Measurements from ENCODE around the gene PSKH1. TPM values are rescaled to one million over a fixed set of nuclear protein-coding genes. Genes with fewer than 3 reads are reported as not detected.
A peak's percentile ranks its signal among the peaks of the same experiment; 100 is the strongest.
"Not testable (repeated sequence)": the region's sequence is repeated elsewhere in the genome, so short reads cannot be mapped to it uniquely, and the experiment has no call there.

The PSKH1 gene
- total RNA-seq, 4 donors from 2014 or later, result 16.4 to 26.9 (median 24.5) TPM

DNA sequence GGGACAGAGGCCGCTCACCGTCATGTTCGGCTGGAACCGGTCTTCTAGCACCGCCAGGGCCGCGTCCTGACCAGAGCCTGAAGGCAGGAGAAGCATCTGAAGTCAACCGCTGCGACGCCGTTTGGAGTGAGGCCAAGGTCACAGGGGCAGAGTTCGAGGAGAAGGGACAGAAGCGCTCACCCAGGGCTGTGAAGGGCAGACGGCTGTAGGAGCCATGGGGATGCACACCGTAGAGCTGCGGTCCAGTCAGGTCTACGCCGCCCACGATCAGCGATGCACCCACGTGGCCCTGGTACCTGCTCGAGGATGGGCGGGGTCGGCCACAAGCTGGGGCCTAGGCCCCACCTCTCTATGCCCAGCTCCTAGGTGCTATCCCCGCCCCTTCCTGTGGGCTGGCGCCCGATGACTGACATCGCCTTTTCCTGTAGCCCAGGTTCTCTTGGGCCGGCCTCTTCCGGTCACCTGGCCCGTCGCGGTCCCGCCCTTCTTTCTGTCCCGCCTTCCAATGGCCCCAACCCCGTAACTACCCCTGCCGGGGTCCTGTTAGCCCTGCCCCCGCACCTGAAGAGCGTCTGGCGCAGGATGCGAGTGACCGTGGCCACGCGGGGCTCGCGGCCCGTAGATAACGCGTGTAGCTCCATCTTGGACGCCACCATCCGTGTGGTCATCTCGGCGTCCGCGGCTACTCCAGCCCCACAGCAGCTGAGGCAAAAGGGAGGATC is 42.5 kb downstream of the PSKH1 start:
- peak; percentile 97 for DNase-seq (ENCODE audit: low spot score in 2 of 2)
- Histone ChIP-seq H3K4me1 (peaks cover 19% of the 10 kb centered on the region), H3K9me3 (no peaks in the 10 kb centered on the region), H3K27me3 (no peaks in the 10 kb centered on the region), H3K4me3 (peak overlapping the region; percentile 85), H3K27ac (peak overlapping the region; percentile 92), H3K36me3 (peaks cover 13% of the 10 kb centered on the region)
- 2% methylated on average over 31 of the region's 55 CpGs for WGBS
- TF ChIP-seq EP300 (IDR thresholded peaks at IDR 0.05) (no peak), POLR2AphosphoS5 (IDR thresholded peaks at IDR 0.05) (peak; percentile 41 to 93 (median 89)), POLR2A (IDR thresholded peaks at IDR 0.05) (peak; percentile 16 to 39)

DNA sequence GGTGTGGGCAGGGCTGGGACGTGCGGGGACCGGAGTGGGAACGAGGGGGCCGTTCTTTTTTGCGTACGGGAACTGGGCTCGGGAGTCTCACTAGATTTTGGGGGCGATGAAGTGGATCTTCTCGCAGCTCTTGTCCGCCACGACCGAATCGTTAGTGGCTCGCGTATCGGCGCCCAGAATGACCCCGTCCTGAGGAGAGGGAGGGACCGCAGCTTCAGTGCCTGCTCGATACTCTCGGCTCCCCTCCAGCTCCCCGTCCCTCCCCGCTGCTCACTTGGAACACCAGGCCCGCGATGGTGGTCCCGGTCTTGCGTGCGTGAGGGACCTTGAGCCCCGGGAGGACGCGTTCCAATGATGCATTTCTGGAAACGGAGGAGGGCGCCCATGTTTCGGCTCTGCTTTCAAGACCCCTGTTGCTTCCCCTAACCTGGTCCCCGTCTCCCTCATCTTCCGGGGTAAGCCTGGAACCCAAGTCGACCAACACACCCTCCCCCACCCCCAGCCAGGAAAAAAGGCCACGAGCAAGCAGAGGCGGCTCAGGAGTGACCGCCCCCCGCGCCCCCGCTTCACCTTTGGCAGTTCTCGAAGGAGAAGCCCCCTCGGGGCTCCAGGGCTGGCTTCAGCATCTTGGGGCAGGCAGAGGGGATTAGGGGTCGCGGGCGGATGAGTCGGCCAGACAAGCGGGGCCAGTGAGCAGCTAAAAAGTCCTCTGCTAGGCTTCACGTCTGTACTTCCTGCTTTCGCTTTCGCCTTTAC is 43.2 kb downstream of the PSKH1 start, which contains the start of gene PSMB10:
TSS of gene PSMB10 (minus strand) at position 727 of the 756 bp plus-strand sequence. CDS start at position 626, 101 bp downstream.
- TF ChIP-seq EP300 (IDR thresholded peaks at IDR 0.05) (no peak), POLR2A (IDR thresholded peaks at IDR 0.05) (peak in 1 of 2 donors; percentile 1)
- no peaks in the 10 kb centered on the region for H3K9me3 ChIP-seq
- H3K4me3 ChIP-seq, result peak within 1 kb of the TSS; percentile 85
- peaks cover 19% of the 10 kb centered on the region for H3K4me1 ChIP-seq
- WGBS, result 0% methylated on average over 3 of the region's 54 CpGs
- peak within 1 kb of the TSS; percentile 92 for H3K27ac ChIP-seq
- H3K27me3 ChIP-seq, result no peaks in the 10 kb centered on the region
- peaks cover 8% of the 10 kb centered on the region for H3K36me3 ChIP-seq
- DNase-seq (ENCODE audit: low spot score in 2 of 2), result peak in 1 of 2 donors; percentile 83

- H3K4me3 ChIP-seq, result peak overlapping the region; percentile 85
- TF ChIP-seq, protein P1, sequence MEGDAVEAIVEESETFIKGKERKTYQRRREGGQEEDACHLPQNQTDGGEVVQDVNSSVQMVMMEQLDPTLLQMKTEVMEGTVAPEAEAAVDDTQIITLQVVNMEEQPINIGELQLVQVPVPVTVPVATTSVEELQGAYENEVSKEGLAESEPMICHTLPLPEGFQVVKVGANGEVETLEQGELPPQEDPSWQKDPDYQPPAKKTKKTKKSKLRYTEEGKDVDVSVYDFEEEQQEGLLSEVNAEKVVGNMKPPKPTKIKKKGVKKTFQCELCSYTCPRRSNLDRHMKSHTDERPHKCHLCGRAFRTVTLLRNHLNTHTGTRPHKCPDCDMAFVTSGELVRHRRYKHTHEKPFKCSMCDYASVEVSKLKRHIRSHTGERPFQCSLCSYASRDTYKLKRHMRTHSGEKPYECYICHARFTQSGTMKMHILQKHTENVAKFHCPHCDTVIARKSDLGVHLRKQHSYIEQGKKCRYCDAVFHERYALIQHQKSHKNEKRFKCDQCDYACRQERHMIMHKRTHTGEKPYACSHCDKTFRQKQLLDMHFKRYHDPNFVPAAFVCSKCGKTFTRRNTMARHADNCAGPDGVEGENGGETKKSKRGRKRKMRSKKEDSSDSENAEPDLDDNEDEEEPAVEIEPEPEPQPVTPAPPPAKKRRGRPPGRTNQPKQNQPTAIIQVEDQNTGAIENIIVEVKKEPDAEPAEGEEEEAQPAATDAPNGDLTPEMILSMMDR (IDR thresholded peaks at IDR 0.05), result no peak
- peaks cover 11% of the 10 kb centered on the region for H3K36me3 ChIP-seq
- peak overlapping the region; percentile 92 for H3K27ac ChIP-seq
- WGBS, result 45% methylated on average over 6 of the region's 6 CpGs
- DNase-seq (ENCODE audit: low spot score in 2 of 2), result no peak
- no peaks in the 10 kb centered on the region for H3K27me3 ChIP-seq
- no peaks in the 10 kb centered on the region for H3K9me3 ChIP-seq
- H3K4me1 ChIP-seq, result peaks cover 19% of the 10 kb centered on the region
Observed at GRCh38 chr16:67936880-67937605, 44.0 kb downstream of the PSKH1 start.

DNA sequence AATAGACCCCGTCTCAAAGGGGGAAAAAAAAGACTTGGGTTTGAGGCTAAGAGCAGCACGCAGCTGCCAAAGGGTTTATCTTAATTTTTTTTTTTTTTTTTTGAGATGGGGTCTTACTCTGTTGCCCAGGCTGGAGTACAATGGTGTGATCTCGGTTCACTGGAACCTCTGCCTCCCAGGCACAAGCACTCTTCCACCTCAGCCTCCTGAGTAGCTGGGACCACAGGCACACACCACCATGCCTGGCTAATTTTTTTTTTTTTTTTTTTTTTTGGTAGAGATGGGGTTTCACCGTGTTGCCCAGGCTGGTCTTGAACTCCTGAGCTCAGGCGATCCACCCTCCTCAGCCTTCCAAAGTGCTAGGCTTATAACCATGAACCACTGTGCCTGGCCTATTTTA is 44.7 kb downstream of the PSKH1 start:
- DNase-seq (ENCODE audit: low spot score in 2 of 2); H3K27ac ChIP-seq; H3K27me3 ChIP-seq; H3K9me3 ChIP-seq; H3K4me3 ChIP-seq: not testable (repeated sequence)
- Histone ChIP-seq H3K36me3 (peaks cover 17% of the 10 kb centered on the region), H3K4me1 (peaks cover 25% of the 10 kb centered on the region)
- 84% methylated on average over 5 of the region's 5 CpGs for WGBS

GRCh38 chr16:67939507-67940445 is 46.7 kb downstream of the PSKH1 start:
- H3K27ac ChIP-seq, result no peak overlapping the region
- peaks cover 42% of the 10 kb centered on the region for H3K4me1 ChIP-seq
- H3K9me3 ChIP-seq, result no peaks in the 10 kb centered on the region
- H3K4me3 ChIP-seq, result no peak overlapping the region
- DNase-seq (ENCODE audit: low spot score in 2 of 2), result no peak
- H3K36me3 ChIP-seq, result peaks cover 36% of the 10 kb centered on the region
- 88% methylated on average over 7 of the region's 33 CpGs for WGBS
- H3K27me3 ChIP-seq, result no peaks in the 10 kb centered on the region
- TF ChIP-seq POLR2AphosphoS5 (IDR thresholded peaks at IDR 0.05) (no peak), EP300 (IDR thresholded peaks at IDR 0.05) (no peak), POLR2A (IDR thresholded peaks at IDR 0.05) (no peak)
- TF ChIP-seq, protein P1 (IDR thresholded peaks at IDR 0.05), result no peak

DNA sequence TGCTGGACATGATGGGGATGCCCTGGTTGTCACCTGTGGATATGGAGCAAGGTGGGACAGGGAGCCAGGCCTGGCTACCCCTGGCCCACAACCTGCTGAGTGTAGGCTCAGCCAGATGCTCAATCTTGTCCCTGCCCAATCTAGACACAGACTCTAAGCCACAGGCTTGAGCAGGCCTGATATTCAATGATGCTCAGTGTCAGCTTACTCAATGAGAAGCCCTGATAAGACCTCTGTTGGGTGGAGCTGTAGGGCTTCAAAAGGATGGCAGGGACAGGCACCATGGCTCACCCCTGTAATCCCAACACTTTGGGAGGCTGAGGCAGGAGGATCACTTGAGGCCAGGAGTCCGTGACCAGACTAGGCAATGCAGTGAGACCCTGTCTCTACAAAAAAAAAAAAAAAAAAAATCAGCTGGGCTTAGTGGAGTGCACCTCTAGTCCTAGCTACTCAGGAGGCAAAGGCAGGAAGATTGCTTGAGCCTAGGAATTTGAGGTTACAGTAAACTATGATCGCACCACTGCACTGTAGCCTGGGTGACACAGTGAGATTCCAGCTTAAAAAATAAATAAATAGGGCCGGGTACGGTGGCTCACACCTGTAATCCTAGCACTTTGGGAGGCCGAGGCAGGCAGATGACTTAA is 47.5 kb downstream of the PSKH1 start:
- Histone ChIP-seq H3K36me3 (peaks cover 44% of the 10 kb centered on the region), H3K27me3 (no peaks in the 10 kb centered on the region), H3K9me3 (no peaks in the 10 kb centered on the region), H3K4me3 (no peak overlapping the region), H3K4me1 (peaks cover 42% of the 10 kb centered on the region), H3K27ac (no peak overlapping the region)
- DNase-seq (ENCODE audit: low spot score in 2 of 2), result no peak
- TF ChIP-seq, protein P1 (IDR thresholded peaks at IDR 0.05), result no peak
- no peak for TF ChIP-seq EP300 (IDR thresholded peaks at IDR 0.05)
- TF ChIP-seq POLR2A (IDR thresholded peaks at IDR 0.05), result no peak
- no peak for TF ChIP-seq POLR2AphosphoS5 (IDR thresholded peaks at IDR 0.05)
- 90% methylated on average over 5 of the region's 5 CpGs for WGBS

Measured in suprapubic skin (tissue), 4 donors.